IPS DF 4.7 (cell line): Measurements from ENCODE around the gene IGF1R.
"Not testable (repeated sequence)": the region's sequence is repeated elsewhere in the genome, so short reads cannot be mapped to it uniquely, and the experiment has no call there.

Source experiments
- DNase-seq: peaks from one replicate; pipeline ENCODE4 v3.0.0-alpha.2; 2013; ENCODE audit warnings: low spot score; ENCODE audit errors: extremely low read depth

The IGF1R gene

GRCh38 chr15:98647774-98648653, at the start of gene IGF1R:
IGF1R (plus strand) TSS chr15:98648539; CDS start chr15:98649582, 1,043 bp downstream.
- DNase-seq: no peak

GRCh38 chr15:98599909-98600691, 48.2 kb upstream of the IGF1R start:
- DNase-seq: no peak

GRCh38 chr15:98604983-98605382, 43.4 kb upstream of the IGF1R start:
- no peak for DNase-seq

- DNase-seq: peak; percentile 41
Measured at GRCh38 chr15:98609144-98609852, 39.0 kb upstream of the IGF1R start.

- no peak for DNase-seq
Measured at GRCh38 chr15:98610991-98611390, 37.3 kb upstream of the IGF1R start.

GRCh38 chr15:98611808-98612207, 36.5 kb upstream of the IGF1R start:
- no peak for DNase-seq

GRCh38 chr15:98612490-98613110, 35.7 kb upstream of the IGF1R start:
- no peak for DNase-seq

GRCh38 chr15:98614681-98615080, 33.7 kb upstream of the IGF1R start:
- no peak for DNase-seq

GRCh38 chr15:98616397-98616796, 31.9 kb upstream of the IGF1R start:
- DNase-seq: no peak

GRCh38 chr15:98617328-98617980, 30.9 kb upstream of the IGF1R start:
- no peak for DNase-seq

- DNase-seq: not testable (repeated sequence)
Measured at GRCh38 chr15:98618576-98618975, 29.8 kb upstream of the IGF1R start.

- no peak for DNase-seq
Measured at GRCh38 chr15:98620020-98620419, 28.3 kb upstream of the IGF1R start.

GRCh38 chr15:98621021-98621420, 27.3 kb upstream of the IGF1R start:
- no peak for DNase-seq

GRCh38 chr15:98625614-98626013, 22.7 kb upstream of the IGF1R start:
- DNase-seq: no peak

- DNase-seq: no peak
Measured at GRCh38 chr15:98626153-98626552, 22.2 kb upstream of the IGF1R start.

- DNase-seq: no peak
Measured at GRCh38 chr15:98628216-98628615, 20.1 kb upstream of the IGF1R start.

- DNase-seq: no peak
Measured at GRCh38 chr15:98635848-98636247, 12.5 kb upstream of the IGF1R start.

GRCh38 chr15:98643115-98643514, 5.2 kb upstream of the IGF1R start:
- no peak for DNase-seq

GRCh38 chr15:98646546-98647025, 1.8 kb upstream of the IGF1R start:
- DNase-seq: no peak

GRCh38 chr15:98647026-98647773, 1.1 kb upstream of the IGF1R start:
- no peak for DNase-seq
